DND-41 (cell line): Measurements from ENCODE around the gene RBFOX2.

ENCODE experiments used
- EZH2 ChIP-seq: IDR thresholded peaks from 3 replicates; pipeline ENCODE4 v1.6.1; 2012; ENCODE audit warnings: borderline replicate concordance, low read depth, mild to moderate bottlenecking, moderate library complexity, low read length, inconsistent platforms; ENCODE audit not compliant: severe bottlenecking
- TF ChIP-seq, protein P1 (sequence below): IDR thresholded peaks from 2 replicates; pipeline ENCODE4 v1.5.1; 2012; ENCODE audit warnings: borderline replicate concordance, low read length, moderate library complexity, mild to moderate bottlenecking; ENCODE audit not compliant: poor library complexity, severe bottlenecking; ENCODE audit errors: extremely low read depth

DNA sequence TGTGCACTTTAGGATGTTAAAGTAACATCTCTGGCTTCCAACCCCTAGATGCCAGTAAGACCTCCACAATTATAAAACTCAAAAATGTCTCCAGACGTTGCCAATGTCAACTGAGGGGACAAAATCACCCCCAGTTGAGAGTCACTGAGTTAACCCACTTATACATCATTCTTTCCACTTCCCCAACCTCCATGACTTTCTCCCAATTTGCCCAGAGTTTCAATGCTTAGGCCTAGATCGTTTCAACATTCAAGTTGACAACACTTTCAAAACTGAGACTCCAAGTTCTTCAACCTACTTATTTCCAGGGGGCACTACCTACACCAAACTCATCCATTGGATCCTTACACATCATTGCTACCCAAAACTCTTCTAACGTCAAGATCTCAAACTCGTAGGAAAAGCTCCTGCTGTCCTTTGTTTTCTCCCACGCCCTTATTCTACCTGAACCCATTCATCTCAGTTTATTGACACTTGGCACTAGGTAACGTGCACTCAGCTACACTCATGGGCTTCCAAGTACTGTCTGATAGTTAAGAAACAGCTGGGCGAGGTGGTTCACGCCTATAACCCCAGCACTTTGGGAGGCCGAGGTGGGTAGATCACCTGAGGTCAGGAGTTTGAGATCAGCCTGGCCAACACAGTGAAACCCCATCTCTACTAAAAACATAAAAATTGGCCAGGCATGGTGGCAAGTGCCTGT, 24.5 kb downstream of the RBFOX2 start:
- TF ChIP-seq, protein P1, sequence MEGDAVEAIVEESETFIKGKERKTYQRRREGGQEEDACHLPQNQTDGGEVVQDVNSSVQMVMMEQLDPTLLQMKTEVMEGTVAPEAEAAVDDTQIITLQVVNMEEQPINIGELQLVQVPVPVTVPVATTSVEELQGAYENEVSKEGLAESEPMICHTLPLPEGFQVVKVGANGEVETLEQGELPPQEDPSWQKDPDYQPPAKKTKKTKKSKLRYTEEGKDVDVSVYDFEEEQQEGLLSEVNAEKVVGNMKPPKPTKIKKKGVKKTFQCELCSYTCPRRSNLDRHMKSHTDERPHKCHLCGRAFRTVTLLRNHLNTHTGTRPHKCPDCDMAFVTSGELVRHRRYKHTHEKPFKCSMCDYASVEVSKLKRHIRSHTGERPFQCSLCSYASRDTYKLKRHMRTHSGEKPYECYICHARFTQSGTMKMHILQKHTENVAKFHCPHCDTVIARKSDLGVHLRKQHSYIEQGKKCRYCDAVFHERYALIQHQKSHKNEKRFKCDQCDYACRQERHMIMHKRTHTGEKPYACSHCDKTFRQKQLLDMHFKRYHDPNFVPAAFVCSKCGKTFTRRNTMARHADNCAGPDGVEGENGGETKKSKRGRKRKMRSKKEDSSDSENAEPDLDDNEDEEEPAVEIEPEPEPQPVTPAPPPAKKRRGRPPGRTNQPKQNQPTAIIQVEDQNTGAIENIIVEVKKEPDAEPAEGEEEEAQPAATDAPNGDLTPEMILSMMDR = no peak
- TF ChIP-seq EZH2 = no peak
